ENCODE measurements around the gene POMT1.
"Not testable (repeated sequence)": the region's sequence is repeated elsewhere in the genome, so short reads cannot be mapped to it uniquely, and the experiment has no call there.

DNA sequence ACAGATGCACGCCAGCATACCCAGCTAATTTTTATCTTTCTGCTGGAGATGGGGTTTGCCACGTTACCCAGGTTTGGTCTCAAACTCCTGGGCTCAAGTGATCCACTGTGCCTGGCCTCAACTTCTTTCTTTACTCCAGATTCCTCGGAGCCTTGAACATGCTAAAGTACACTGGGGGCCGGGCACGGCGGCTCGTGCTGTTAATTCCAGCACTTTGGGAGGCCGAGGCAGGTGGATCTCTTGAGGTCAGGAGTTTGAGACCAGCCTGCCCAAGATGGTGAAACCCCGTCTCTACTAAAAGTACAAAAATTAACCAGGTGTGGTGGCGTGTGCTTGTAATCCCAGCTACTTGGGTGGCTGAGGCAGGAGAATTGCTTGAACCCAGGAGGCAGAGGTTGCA lies 47.1 kb upstream of the POMT1 start:
- TF ChIP-seq, protein P1, sequence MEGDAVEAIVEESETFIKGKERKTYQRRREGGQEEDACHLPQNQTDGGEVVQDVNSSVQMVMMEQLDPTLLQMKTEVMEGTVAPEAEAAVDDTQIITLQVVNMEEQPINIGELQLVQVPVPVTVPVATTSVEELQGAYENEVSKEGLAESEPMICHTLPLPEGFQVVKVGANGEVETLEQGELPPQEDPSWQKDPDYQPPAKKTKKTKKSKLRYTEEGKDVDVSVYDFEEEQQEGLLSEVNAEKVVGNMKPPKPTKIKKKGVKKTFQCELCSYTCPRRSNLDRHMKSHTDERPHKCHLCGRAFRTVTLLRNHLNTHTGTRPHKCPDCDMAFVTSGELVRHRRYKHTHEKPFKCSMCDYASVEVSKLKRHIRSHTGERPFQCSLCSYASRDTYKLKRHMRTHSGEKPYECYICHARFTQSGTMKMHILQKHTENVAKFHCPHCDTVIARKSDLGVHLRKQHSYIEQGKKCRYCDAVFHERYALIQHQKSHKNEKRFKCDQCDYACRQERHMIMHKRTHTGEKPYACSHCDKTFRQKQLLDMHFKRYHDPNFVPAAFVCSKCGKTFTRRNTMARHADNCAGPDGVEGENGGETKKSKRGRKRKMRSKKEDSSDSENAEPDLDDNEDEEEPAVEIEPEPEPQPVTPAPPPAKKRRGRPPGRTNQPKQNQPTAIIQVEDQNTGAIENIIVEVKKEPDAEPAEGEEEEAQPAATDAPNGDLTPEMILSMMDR (IDR thresholded peaks at IDR 0.05; ENCODE audit: low read depth, low read length): not testable (repeated sequence)
- TF ChIP-seq POLR2A (IDR thresholded peaks at IDR 0.05; ENCODE audit: extremely low read depth, insufficient read length): not testable (repeated sequence)

Data from NB4 (cell line).